H1 (cell line): ENCODE results near the gene MTCH1. TPM values are rescaled to one million over a fixed set of nuclear protein-coding genes. Genes with fewer than 3 reads are reported as not detected.
"Not testable (repeated sequence)": the region's sequence is repeated elsewhere in the genome, so short reads cannot be mapped to it uniquely, and the experiment has no call there.

Experiments used
- CTCF ChIA-PET: fragments of 300-600 bp; sonication (Branson Sonifier 250); formaldehyde crosslinking; loops from one replicate; lab custom pipeline; 2021; ENCODE audit not compliant: partially characterized antibody; lab: Charles Lee
- POLR2A ChIA-PET: fragments of 300-600 bp; sonication (Branson Sonifier 250); formaldehyde crosslinking; loops from one replicate; lab custom pipeline; 2021; ENCODE audit warnings: inconsistent platforms; ENCODE audit not compliant: partially characterized antibody; lab: Charles Lee
- DNase-seq, 2 experiments: peaks; one replicate each; pipeline versions ENCODE4 v3.0.0 to v3.0.0-alpha.2; 2010 to 2022; ENCODE audit warnings: low spot score in 2 of 2, low read depth in 1 of 2, mixed read lengths in 1 of 2
- FAIRE-seq: peaks from 2 replicates; lab custom pipeline; 2011; peaks lifted over from hg19 to GRCh38; lab: Jason Lieb, UNC
- H2AFZ ChIP-seq: 2 replicates; pipeline ENCODE4 v1.8.1; 2012; ENCODE audit warnings: low read length, inconsistent platforms
- H2AK5ac ChIP-seq: 2 replicates; pipeline ENCODE4 v1.6.1; 2013; ENCODE audit warnings: low read depth, low read length
- H2BK120ac ChIP-seq: replicated peaks from 2 replicates; pipeline ENCODE3; 2013; ENCODE audit warnings: low read depth, low read length, inconsistent platforms
- H2BK12ac ChIP-seq: 2 replicates; pipeline ENCODE4 v1.6.1; 2013; ENCODE audit warnings: low read depth, low read length
- H2BK15ac ChIP-seq: 2 replicates; pipeline ENCODE4 v1.6.1; 2013; ENCODE audit warnings: low read length
- H2BK20ac ChIP-seq: 2 replicates; pipeline ENCODE4 v1.6.1; 2013; ENCODE audit warnings: low read length
- H2BK5ac ChIP-seq: 2 replicates; pipeline ENCODE4 v1.6.1; 2013; ENCODE audit warnings: low read depth, low read length
- H3K14ac ChIP-seq: 2 replicates; pipeline ENCODE4 v1.6.1; 2013; ENCODE audit warnings: inconsistent platforms; ENCODE audit not compliant: insufficient read length
- H3K18ac ChIP-seq: 2 replicates; pipeline ENCODE4 v1.6.1; 2013; ENCODE audit warnings: low read length; ENCODE audit errors: extremely low read depth
- H3K23ac ChIP-seq: 2 replicates; pipeline ENCODE4 v1.6.1; 2013; ENCODE audit warnings: inconsistent platforms; ENCODE audit not compliant: insufficient read length
- H3K23me2 ChIP-seq: 2 replicates; pipeline ENCODE4 v1.6.1; 2013; ENCODE audit warnings: low read depth, low read length
- H3K27ac ChIP-seq: 2 replicates; pipeline ENCODE4 v1.6.1; 2011; ENCODE audit warnings: low read depth, low read length, inconsistent platforms
- H3K27me3 ChIP-seq, 4 experiments: replicated peaks in 1 of 4; 1 replicate in 1 of 4; 2 replicates in 3 of 4; pipeline versions ENCODE4 v1.6.1 to v1.8.1; 2011 to 2013; ENCODE audit warnings: low read length in 3 of 4, mild to moderate bottlenecking in 3 of 4, inconsistent platforms in 2 of 4, mixed read lengths in 2 of 4, moderate library complexity in 1 of 4; ENCODE audit not compliant: control insufficient read depth in 3 of 4, insufficient read depth in 3 of 4; ENCODE audit errors: extremely low read depth in 1 of 4
- H3K36me3 ChIP-seq, 4 experiments: 2 replicates each; pipeline versions ENCODE4 v1.6.1 to v1.8.1; 2011 to 2013; ENCODE audit warnings: mild to moderate bottlenecking in 4 of 4, low read length in 3 of 4, moderate library complexity in 2 of 4, control low read depth in 1 of 4, inconsistent platforms in 1 of 4; ENCODE audit not compliant: insufficient read depth in 4 of 4, control insufficient read depth in 2 of 4
- H3K4ac ChIP-seq: replicated peaks from 2 replicates; pipeline ENCODE3; 2013; ENCODE audit warnings: low read length, low read depth, mixed read lengths, inconsistent platforms; ENCODE audit not compliant: insufficient read length
- H3K4me1 ChIP-seq, 4 experiments: replicated peaks in 1 of 4; 1 replicate in 1 of 4; 2 replicates in 3 of 4; pipeline versions ENCODE4 v1.6.1 to v1.8.1; 2011 to 2013; ENCODE audit warnings: low read length in 3 of 4, inconsistent platforms in 2 of 4, mixed read lengths in 1 of 4; ENCODE audit not compliant: insufficient read depth in 4 of 4, control insufficient read depth in 3 of 4
- H3K4me2 ChIP-seq, 2 experiments: 2 replicates each; pipeline versions ENCODE4 v1.6.1 to v1.8.1; 2011 to 2013; ENCODE audit warnings: low read depth in 2 of 2, low read length in 2 of 2, control low read depth in 1 of 2, inconsistent platforms in 1 of 2, mild to moderate bottlenecking in 1 of 2; ENCODE audit not compliant: insufficient read depth in 1 of 2
- H3K4me3 ChIP-seq, 4 experiments: fragments of 200-600, 300-600 bp in 1 of 4; sonication (generic), shearing (Covaris generic), sonication (Bioruptor Twin) in 1 of 4; 2 replicates each; pipeline versions ENCODE4 v1.5.1 to v1.8.1; 2011 to 2016; ENCODE audit warnings: low read length in 4 of 4, low read depth in 3 of 4, control low read depth in 2 of 4, inconsistent platforms in 2 of 4, mild to moderate bottlenecking in 2 of 4, mixed read lengths in 1 of 4, moderate library complexity in 1 of 4; ENCODE audit not compliant: insufficient read depth in 2 of 4; ENCODE audit errors: extremely low read depth in 1 of 4
- H3K56ac ChIP-seq: replicated peaks from 2 replicates; pipeline ENCODE3; 2013; ENCODE audit warnings: low read depth, mild to moderate bottlenecking, mixed read lengths, low read length, inconsistent platforms; ENCODE audit not compliant: insufficient read length
- H3K79me1 ChIP-seq: 2 replicates; pipeline ENCODE4 v1.6.1; 2013; ENCODE audit warnings: low read depth, low read length, control low read depth
- H3K79me2 ChIP-seq, 2 experiments: 2 replicates each; pipeline versions ENCODE4 v1.6.1 to v1.8.1; 2012 to 2013; ENCODE audit warnings: low read length in 2 of 2, mild to moderate bottlenecking in 2 of 2, inconsistent platforms in 1 of 2; ENCODE audit not compliant: insufficient read depth in 2 of 2, control insufficient read depth in 1 of 2
- H3K9ac ChIP-seq, 4 experiments: replicated peaks in 1 of 4; 1 replicate in 1 of 4; 2 replicates in 3 of 4; pipeline versions ENCODE4 v1.6.1 to v1.8.1; 2011 to 2013; ENCODE audit warnings: low read depth in 3 of 4, low read length in 3 of 4, control low read depth in 2 of 4, mild to moderate bottlenecking in 2 of 4, moderate library complexity in 2 of 4, inconsistent platforms in 1 of 4; ENCODE audit errors: extremely low read depth in 1 of 4
- H3K9me3 ChIP-seq, 2 experiments: 2 replicates each; pipeline versions ENCODE4 v1.6.1 to v1.8.1; 2012 to 2013; ENCODE audit warnings: mild to moderate bottlenecking in 2 of 2, moderate library complexity in 2 of 2, control low read depth in 1 of 2, inconsistent platforms in 1 of 2, low read depth in 1 of 2, low read length in 1 of 2, mixed read lengths in 1 of 2; ENCODE audit not compliant: insufficient read depth in 2 of 2
- H4K20me1 ChIP-seq, 2 experiments: replicated peaks in 1 of 2; 2 replicates each; pipeline versions ENCODE3 to v1.8.1; 2011 to 2013; ENCODE audit warnings: inconsistent platforms in 2 of 2, low read length in 2 of 2, mild to moderate bottlenecking in 1 of 2; ENCODE audit not compliant: insufficient read depth in 2 of 2, control insufficient read depth in 1 of 2
- H4K5ac ChIP-seq: 2 replicates; pipeline ENCODE4 v1.6.1; 2013; ENCODE audit warnings: low read length, low read depth, mixed read lengths, inconsistent platforms; ENCODE audit not compliant: insufficient read length
- H4K8ac ChIP-seq: 2 replicates; pipeline ENCODE4 v1.8.0; 2013; ENCODE audit warnings: mild to moderate bottlenecking, moderate library complexity, low read length, inconsistent platforms; ENCODE audit not compliant: insufficient read depth; ENCODE audit errors: extremely low read depth
- H4K91ac ChIP-seq: replicated peaks from 2 replicates; pipeline ENCODE3; 2013; ENCODE audit warnings: low read length, mixed read lengths, inconsistent platforms; ENCODE audit not compliant: insufficient read length
- FOSL1 ChIP-seq: IDR thresholded peaks from 2 replicates; pipeline ENCODE4 v1.6.1; 2011; ENCODE audit warnings: mild to moderate bottlenecking, low read depth, low read length, moderate library complexity; ENCODE audit not compliant: insufficient read depth
- TBP ChIP-seq: IDR thresholded peaks from 2 replicates; pipeline ENCODE4 v1.6.1; 2011; ENCODE audit warnings: low read depth, low read length, improper control_type of control experiment
- WGBS, 2 experiments: shearing (Covaris generic) in 1 of 2; methylation state at CpG; one replicate each; pipeline versions ENCODE4 v1.1.6 to v1.1.7; 2013 to 2015; ENCODE audit warnings: low lambda C conversion rate in 2 of 2, mixed read lengths in 2 of 2, inconsistent platforms in 1 of 2, low coverage in 1 of 2, missing lambda C conversion rate in 1 of 2; ENCODE audit not compliant: insufficient replicate concordance in 2 of 2, insufficient coverage in 1 of 2, insufficient read length in 1 of 2; ENCODE audit errors: extremely low coverage in 1 of 2, missing lambda C conversion rate in 1 of 2; 5-methylcytosine and 5-hydroxymethylcytosine counted together
- polyA plus RNA-seq, 7 experiments: library from polyadenylated mRNA; depleted of rRNA in 3 of 7; stranded (reverse) in 5 of 7; unstranded in 2 of 7; fragments of >200 nt in 5 of 7; fragments of 200-250 nt in 2 of 7; gene quantifications; 1 replicate in 5 of 7; 2 replicates in 1 of 7; 4 replicates in 1 of 7; pipeline versions ENCODE4 v1.2.1 to v1.2.3, GENCODE V29; 2011 to 2013; ENCODE audit warnings: missing spikeins in 2 of 7, mixed read lengths in 2 of 7
- total RNA-seq: library from RNA; stranded (reverse); fragmentation: NEBNext Ultra II Directional; extraction: Animal tissue kit (Norgen Biotek cat#: 25700); gene quantifications from 2 replicates; pipeline ENCODE4 v1.2.1, GENCODE V29; 2021

The MTCH1 gene
- total and polyA plus RNA-seq, 2 of the 8 experiments (the other 6 are each of a cell fraction or from before 2014, with no cell fraction given), result 169 to 214 TPM

DNA sequence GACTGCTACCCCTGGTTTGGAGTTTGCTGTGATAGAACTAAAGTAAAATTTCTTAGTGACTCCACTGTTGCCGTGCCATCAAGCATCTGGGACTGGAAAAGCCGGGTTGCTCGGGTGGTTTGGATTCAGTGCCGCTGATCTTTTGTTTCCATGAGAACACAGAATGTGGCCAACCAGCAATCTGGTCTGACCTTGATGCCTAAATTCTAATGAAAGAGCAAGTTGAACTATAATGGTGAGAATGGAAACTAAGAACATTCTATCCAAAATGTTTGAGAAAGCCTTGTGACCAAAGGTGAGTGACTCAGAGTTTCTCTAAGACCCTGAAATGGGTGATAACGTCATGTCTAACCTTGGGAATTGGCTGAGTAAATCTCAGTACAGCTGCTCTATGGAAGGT is 41.3 kb downstream of the MTCH1 start (continued):
- TF ChIP-seq FOSL1 (no peak), TBP (no peak)

DNA sequence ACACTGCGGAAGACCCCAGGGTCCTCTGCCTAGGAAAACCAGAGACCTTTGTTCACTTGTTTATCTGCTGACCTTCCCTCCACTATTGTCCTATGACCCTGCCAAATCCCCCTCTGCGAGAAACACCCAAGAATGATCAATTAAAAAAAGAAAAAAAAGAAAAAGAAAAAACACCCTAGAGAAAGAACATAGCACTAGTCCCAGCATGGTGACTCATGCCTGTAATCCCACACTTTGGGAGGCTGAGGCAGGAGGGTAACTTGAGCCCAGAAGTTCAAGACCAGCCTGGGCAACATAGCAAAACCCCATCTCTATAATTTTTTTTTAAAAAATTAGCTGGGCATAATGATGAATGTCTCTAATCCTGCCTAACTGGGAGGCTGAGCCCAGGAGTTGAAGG is 43.7 kb downstream of the MTCH1 start:
- H3K18ac ChIP-seq, H2BK5ac ChIP-seq, H3K79me2 ChIP-seq, H3K4me3 ChIP-seq, H4K20me1 ChIP-seq, H3K27ac ChIP-seq, H3K27me3 ChIP-seq, H3K9ac ChIP-seq, H3K4ac ChIP-seq, H2BK20ac ChIP-seq, H3K56ac ChIP-seq, H3K36me3 ChIP-seq, H2AK5ac ChIP-seq, H3K23me2 ChIP-seq, H2BK15ac ChIP-seq, H3K14ac ChIP-seq, H3K4me1 ChIP-seq, H2BK120ac ChIP-seq, H4K5ac ChIP-seq, FAIRE-seq, H2BK12ac ChIP-seq, CTCF ChIA-PET, H4K8ac ChIP-seq, H3K79me1 ChIP-seq, H3K9me3 ChIP-seq, H3K23ac ChIP-seq, H3K4me2 ChIP-seq, DNase-seq, H2AFZ ChIP-seq, H4K91ac ChIP-seq: not testable (repeated sequence)
- 80% methylated on average over 1 of the region's 2 CpGs; no CpG with 5 or more reads in 1 of the 2 experiments for WGBS, 2 experiments
- POLR2A ChIA-PET, result interaction anchor here (0.6 kb wide), 1 partner anchor 75 kb away, joined by 3 read pairs; no protein-coding TSS in a partner anchor
